Astrocyte (in vitro differentiated cells and primary cell): Measurements from ENCODE around the gene TNFRSF13B.
"Not testable (repeated sequence)": the region's sequence is repeated elsewhere in the genome, so short reads cannot be mapped to it uniquely, and the experiment has no call there.

ENCODE experiments used
- CTCF ChIP-seq: IDR thresholded peaks from 2 replicates; pipeline ENCODE4 v1.5.1; 2011; ENCODE audit warnings: low read depth, mild to moderate bottlenecking, inconsistent platforms, low read length, moderate library complexity; ENCODE audit not compliant: insufficient read depth
- EZH2 ChIP-seq: IDR thresholded peaks from 2 replicates; pipeline ENCODE4 v1.6.1; 2012; ENCODE audit warnings: mild to moderate bottlenecking, low read length, inconsistent platforms; ENCODE audit not compliant: insufficient read depth

DNA sequence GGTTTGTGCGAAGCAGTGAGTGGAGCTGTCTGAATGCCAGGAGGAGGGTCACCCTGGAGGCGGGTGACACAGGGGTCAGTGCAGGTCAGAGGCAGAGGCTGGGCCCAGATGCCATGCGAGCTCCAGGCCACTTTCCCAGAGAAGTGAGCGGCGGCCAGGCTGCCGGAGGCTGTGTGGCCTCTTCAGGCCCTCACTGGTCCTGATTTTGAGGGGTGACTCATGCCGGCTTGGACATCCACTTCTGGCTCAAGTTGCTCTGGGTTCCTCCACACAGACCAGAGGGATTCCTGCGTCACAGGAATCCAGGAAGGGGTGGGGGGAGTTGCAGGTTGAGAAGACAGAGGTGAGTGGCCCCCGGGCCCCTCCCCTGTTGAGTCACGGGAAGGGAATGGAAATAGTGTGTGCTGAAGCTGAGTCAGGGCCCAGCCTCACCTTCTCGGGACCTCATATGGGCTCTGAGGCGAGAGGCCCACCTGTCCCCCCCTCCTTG lies 38.7 kb upstream of the TNFRSF13B start:
- not testable (repeated sequence) for TF ChIP-seq CTCF, EZH2
